ENCODE measurements around the gene CALHM2.

The CALHM2 gene

GRCh38 chr10:103495321-103495720, 43.2 kb upstream of the CALHM2 start:
- H3K4me3 ChIP-seq (ENCODE audit: low read depth, low read length) = no peak overlapping the region
- no peak for TF ChIP-seq CTCF (IDR thresholded peaks at IDR 0.05; ENCODE audit: low read depth, low read length, missing control alignments)
- DNase-seq (ENCODE audit: low read depth) = no peak

- DNase-seq (ENCODE audit: low read depth) = no peak
- TF ChIP-seq CTCF (IDR thresholded peaks at IDR 0.05; ENCODE audit: low read depth, low read length, missing control alignments) = no peak
- peak overlapping the region; percentile 50 for H3K4me3 ChIP-seq (ENCODE audit: low read depth, low read length)
Measured at GRCh38 chr10:103493916-103494877, 42.0 kb upstream of the CALHM2 start.

- H3K4me3 ChIP-seq (ENCODE audit: low read depth, low read length) = peak within 1 kb of the TSS; percentile 50
- no peak for TF ChIP-seq CTCF (IDR thresholded peaks at IDR 0.05; ENCODE audit: low read depth, low read length, missing control alignments)
- no peak for DNase-seq (ENCODE audit: low read depth)
Measured at GRCh38 chr10:103493362-103493915, 41.3 kb upstream of the CALHM2 start, which contains the start of gene NEURL1. NEURL1 (plus strand) TSS chr10:103493705; CDS start chr10:103494388, 683 bp downstream.

GRCh38 chr10:103492655-103493261, 40.6 kb upstream of the CALHM2 start:
- no peak for TF ChIP-seq CTCF (IDR thresholded peaks at IDR 0.05; ENCODE audit: low read depth, low read length, missing control alignments)
- no peak for DNase-seq (ENCODE audit: low read depth)
- H3K4me3 ChIP-seq (ENCODE audit: low read depth, low read length) = no peak overlapping the region

GRCh38 chr10:103491729-103492364, 39.7 kb upstream of the CALHM2 start:
- no peak overlapping the region for H3K4me3 ChIP-seq (ENCODE audit: low read depth, low read length)
- TF ChIP-seq CTCF (IDR thresholded peaks at IDR 0.05; ENCODE audit: low read depth, low read length, missing control alignments) = no peak
- DNase-seq (ENCODE audit: low read depth) = no peak

- no peak for DNase-seq (ENCODE audit: low read depth)
- H3K4me3 ChIP-seq (ENCODE audit: low read depth, low read length) = no peak overlapping the region
- TF ChIP-seq CTCF (IDR thresholded peaks at IDR 0.05; ENCODE audit: low read depth, low read length, missing control alignments) = no peak
Measured at GRCh38 chr10:103490986-103491314, 38.8 kb upstream of the CALHM2 start.

Data from GM12864 (cell line).